ENCODE results near the gene MFAP2.

MFAP2 gene

DNA sequence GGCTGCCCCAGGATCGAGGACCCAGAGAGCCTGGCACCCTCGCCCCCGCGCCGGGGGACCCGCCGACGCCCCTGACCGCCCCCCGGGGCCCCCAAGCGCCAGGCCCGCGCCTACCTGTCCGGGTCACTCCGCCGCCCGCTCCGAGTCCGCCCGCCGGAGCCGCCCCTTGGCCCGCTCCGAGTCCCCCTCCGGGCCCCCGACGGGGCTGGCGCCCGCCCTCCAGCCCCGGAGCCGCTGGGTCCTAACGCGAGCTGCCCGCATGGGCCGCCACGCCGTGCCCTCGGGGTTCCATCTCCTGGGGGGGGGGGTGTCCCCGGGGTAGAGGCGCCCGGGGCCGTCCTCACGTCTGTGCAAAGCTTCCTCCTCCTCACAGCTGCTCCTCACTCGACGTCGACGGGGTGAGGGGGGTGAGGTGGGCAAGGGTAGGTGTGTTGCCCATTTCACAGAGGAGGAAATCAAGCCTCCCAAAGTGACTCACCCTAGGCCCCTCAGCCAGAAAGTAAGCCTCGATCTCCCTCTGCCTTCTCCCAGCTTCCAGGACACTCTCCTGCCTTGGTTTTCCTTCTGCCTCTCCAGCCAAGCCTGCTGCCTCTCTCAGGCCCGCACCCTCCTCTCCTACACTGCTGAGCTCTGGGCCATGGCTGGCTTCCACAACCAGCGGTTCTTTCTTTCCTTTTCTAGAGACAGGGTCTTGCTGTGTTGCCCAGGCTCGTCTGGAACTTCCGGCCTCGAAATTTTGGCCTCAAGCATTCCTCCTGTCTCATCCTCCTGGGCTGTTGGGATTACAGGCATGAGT lies at the start of gene MFAP2:
MFAP2 (minus strand) TSS at position 148 of the 796 bp plus-strand sequence. CDS start 2,347 bp downstream, outside the sequence.
- peak in 1 of 2 donors; percentile 33 for ATAC-seq

DNA sequence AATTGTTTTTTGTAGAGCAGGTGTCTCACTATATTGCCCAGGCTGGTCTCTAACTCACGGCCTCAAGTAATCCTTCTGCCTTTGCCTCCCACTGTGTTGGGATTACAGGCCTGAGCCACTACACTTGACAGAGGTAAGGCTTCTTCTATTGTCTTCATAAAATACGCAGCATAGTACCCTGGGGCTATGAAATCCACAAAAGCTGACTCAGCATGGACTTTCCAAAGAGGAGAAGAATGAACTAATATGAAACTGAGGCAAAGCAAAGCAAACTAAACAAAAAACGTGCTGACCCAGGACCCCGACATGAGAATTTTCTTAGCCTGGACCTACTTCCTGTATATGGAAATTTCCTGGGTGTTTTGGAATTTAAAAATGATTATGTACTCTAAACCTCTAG lies 49.8 kb upstream of the MFAP2 start:
- no peak for ATAC-seq

- no peak for ATAC-seq
These were observed 48.3 kb upstream of the MFAP2 start for GRCh38 chr1:17028662-17029188.

- no peak for ATAC-seq
These were observed 47.5 kb upstream of the MFAP2 start for GRCh38 chr1:17027900-17028299.

DNA sequence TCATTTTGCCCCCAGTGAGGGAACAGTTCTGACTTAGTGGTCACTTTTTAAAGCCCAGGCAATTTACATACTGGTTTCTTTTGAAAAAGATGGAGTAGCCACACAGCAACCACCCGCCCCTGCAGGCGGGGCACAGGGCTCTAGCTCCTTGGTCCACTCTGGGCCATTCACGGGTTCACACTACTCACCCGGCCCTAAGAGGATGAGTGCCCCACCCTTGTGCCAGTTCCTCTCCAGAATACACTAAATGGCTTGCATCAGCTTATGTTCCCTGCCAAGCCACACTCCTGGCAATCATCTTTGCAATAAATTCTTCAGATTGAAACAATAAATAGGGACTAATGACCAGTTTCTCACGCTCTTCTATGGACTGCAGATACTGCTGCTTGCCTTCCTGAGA lies 47.0 kb upstream of the MFAP2 start:
- ATAC-seq, result no peak

- ATAC-seq, result no peak
These were observed 44.3 kb upstream of the MFAP2 start for GRCh38 chr1:17024721-17025120.

- ATAC-seq, result no peak
These were observed 43.2 kb upstream of the MFAP2 start for GRCh38 chr1:17023573-17023972.

GRCh38 chr1:17023102-17023501 lies 42.7 kb upstream of the MFAP2 start:
- no peak for ATAC-seq

- no peak for ATAC-seq
These were observed 41.5 kb upstream of the MFAP2 start for GRCh38 chr1:17021896-17022295.

- ATAC-seq, result no peak
These were observed 40.1 kb upstream of the MFAP2 start for GRCh38 chr1:17020502-17020901.

DNA sequence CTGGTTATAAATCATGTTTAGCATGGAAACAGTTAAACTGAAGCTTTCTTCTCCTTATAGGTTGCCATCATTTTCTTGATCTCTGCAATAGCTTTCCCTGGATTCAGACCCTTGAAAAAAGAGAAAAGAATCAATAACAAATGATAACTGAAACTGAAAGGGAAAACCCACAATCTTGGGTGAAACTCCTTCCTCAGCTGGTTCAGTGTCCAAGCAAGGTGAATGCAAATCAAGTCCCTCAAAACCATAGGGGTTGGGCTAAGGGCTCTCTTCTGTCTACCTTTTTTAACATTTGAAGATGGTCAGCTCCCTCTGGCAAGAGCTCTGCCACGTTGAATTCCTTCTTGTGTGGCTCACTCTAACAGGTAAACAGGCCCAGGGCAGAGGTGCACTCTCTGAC lies 38.4 kb upstream of the MFAP2 start:
- ATAC-seq, result no peak

DNA sequence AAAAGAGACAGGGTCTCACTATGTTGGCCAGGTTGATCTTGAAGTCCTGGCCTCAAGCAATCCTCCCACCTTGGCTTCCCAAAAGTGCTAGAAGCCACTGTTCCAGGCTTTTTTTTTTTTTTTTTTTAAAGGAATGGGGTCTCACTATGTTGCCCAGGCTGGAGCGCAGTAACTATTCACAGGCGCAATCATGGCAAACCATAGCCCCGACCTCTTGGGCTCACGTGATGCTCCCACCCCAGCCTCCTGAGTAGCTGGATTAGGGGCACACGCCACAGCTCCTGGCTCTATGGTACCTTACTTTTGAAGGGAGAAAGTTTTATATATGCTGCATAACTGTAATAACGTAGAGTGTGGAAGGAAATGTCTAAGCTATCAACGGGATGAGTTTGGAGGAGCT lies 37.0 kb upstream of the MFAP2 start:
- no peak for ATAC-seq

GRCh38 chr1:17016317-17016661 lies 35.9 kb upstream of the MFAP2 start:
- ATAC-seq, result no peak

DNA sequence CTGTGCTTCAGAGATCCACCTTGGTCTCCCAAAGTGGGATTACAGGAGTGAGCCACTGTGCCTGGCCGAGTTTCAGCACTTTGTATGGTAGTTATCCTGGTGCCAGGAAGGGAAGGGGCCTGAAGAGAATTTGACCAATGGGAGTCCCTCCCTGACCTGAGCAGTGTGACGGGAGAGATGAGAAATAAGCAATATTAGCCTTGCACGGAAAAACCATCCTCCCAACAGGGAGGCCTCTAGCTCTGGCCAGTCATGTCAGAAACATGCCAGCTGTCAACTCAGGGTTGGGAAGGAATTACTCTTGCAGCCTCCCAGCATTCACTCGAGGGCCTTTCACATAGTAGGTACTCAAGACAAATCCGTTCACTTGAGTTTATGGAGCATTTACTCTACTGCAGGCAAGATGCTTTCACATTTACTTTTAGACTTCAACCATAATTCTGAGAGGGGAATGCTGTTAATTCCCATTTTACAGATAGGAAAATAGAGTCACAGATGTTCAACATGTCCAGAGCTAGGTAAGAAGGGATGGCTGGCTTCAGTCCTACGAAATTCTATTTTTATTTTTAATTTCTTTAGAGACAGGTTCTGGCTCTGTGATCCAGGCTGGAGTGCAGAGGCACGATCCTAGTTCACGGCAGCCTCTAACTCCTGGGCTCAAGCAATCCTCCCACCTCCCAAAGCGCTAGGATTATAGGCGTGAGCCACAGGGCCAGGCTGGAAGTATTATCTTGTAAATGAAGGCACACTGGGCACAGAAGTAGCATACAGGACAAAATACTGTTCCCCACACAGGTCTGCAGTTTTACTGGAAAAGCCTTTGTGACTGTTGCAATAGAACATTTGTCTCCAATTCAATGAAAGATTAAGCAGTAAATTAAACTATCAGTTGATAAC lies 34.5 kb upstream of the MFAP2 start:
- no peak for ATAC-seq

- no peak for ATAC-seq
These were observed 33.3 kb upstream of the MFAP2 start for GRCh38 chr1:17013491-17014320.

GRCh38 chr1:17012775-17013490 lies 32.5 kb upstream of the MFAP2 start:
- ATAC-seq, result no peak

- ATAC-seq, result peak; percentile 100
These were observed 31.3 kb upstream of the MFAP2 start, which contains the start of gene ATP13A2 for GRCh38 chr1:17011439-17012307. Gene ATP13A2 (minus strand): TSS chr1:17011928. CDS start chr1:17011738, 190 bp downstream.

- ATAC-seq, result no peak
These were observed 30.6 kb upstream of the MFAP2 start for GRCh38 chr1:17011092-17011438.

GRCh38 chr1:17009706-17010105 lies 29.3 kb upstream of the MFAP2 start:
- ATAC-seq, result no peak

DNA sequence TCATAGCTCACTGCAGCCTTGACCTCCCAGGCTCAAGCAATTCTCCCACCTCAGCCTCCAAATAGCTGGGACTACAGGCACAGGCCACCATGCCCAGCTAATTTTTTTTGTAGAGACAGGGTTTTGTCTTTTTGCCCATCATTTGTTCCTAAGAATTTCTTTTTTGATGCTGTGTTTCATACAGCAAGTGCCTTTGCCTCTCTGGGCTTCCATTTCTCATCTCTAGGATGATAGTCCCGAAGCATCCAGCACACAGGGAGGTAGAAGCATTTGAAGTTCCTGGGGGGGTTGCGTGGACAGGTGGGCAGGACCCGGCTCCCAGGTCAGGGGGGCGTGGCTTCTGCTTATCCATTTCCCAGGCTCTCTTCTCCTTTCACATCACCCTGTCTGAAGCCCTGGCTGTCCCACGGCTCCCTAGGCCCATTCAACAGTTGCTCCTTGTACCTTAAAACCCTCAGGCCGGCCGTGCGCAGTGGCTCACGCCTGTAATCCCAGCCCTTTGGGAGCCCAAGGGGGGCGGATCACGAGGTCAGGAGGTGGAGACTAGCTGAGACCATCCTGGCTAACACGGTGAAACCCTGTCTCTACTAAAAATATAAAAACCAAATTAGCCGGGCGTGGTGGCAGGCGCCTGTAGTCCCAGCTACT lies 27.9 kb upstream of the MFAP2 start:
- no peak for ATAC-seq

- ATAC-seq, result no peak
These were observed 26.7 kb upstream of the MFAP2 start for GRCh38 chr1:17007121-17007520.
